Natural killer cell (primary cell): ENCODE results near the gene MYL10. TPM values are rescaled to one million over a fixed set of nuclear protein-coding genes. Genes with fewer than 3 reads are reported as not detected.

Experiments used
- ATAC-seq, 3 donors: fragments of 150-1000 bp in 2 of 3; fragments of 200-7000 bp in 1 of 3; cut with Tn5 transposase; 1 replicate in 1 of 3; 2 replicates in 2 of 3; pipeline ENCODE4 v1.10.0; 2021; ENCODE audit warnings: mild to moderate bottlenecking in 2 of 3, moderate library complexity in 2 of 3
- DNase-seq, 2 donors: peaks; one replicate each; pipeline versions ENCODE4 v3.0.0 to v3.0.0-alpha.2; 2013 to 2021; ENCODE audit warnings: mixed read lengths in 1 of 2
- H3K27ac ChIP-seq: one replicate; pipeline ENCODE4 v1.5.1; 2013; ENCODE audit warnings: mild to moderate bottlenecking, low read length
- H3K27me3 ChIP-seq: one replicate; pipeline ENCODE4 v1.6.1; 2013; ENCODE audit warnings: low read length; ENCODE audit not compliant: control insufficient read depth, insufficient read depth
- H3K36me3 ChIP-seq: one replicate; pipeline ENCODE4 v1.6.1; 2013; ENCODE audit warnings: low read length; ENCODE audit not compliant: control insufficient read depth, insufficient read depth
- H3K4me1 ChIP-seq: one replicate; pipeline ENCODE4 v1.6.1; 2013; ENCODE audit warnings: low read length; ENCODE audit not compliant: control insufficient read depth, insufficient read depth
- H3K4me3 ChIP-seq: one replicate; pipeline ENCODE4 v1.5.1; 2013; ENCODE audit warnings: low read length
- H3K9me3 ChIP-seq: one replicate; pipeline ENCODE4 v1.6.1; 2013; ENCODE audit warnings: low read length; ENCODE audit not compliant: control insufficient read depth, insufficient read depth
- H3K27ac Mint-ChIP-seq, 2 donors: one replicate each; pipeline ENCODE4 v1.8.0; 2022; ENCODE audit warnings: mild to moderate bottlenecking in 2 of 2, mixed read lengths in 2 of 2, moderate library complexity in 1 of 2
- H3K27me3 Mint-ChIP-seq, 2 donors: one replicate each; pipeline ENCODE4 v1.8.0; 2022; ENCODE audit warnings: low read depth in 2 of 2, mixed read lengths in 2 of 2
- H3K36me3 Mint-ChIP-seq: one replicate; pipeline ENCODE4 v1.8.0; 2022; ENCODE audit warnings: mixed read lengths
- H3K4me1 Mint-ChIP-seq, 2 donors: one replicate each; pipeline ENCODE4 v1.8.0; 2022; ENCODE audit warnings: mixed read lengths in 2 of 2
- H3K4me3 Mint-ChIP-seq: one replicate; pipeline ENCODE4 v1.8.0; 2022; ENCODE audit warnings: mild to moderate bottlenecking, moderate library complexity, mixed read lengths
- H3K9me3 Mint-ChIP-seq, 2 donors: one replicate each; pipeline ENCODE4 v1.8.0; 2022; ENCODE audit warnings: mixed read lengths in 2 of 2
- CTCF ChIP-seq: fragments of 200-600 bp; IDR thresholded peaks from one replicate; pipeline ENCODE4 v1.8.0; 2022; ENCODE audit warnings: antibody characterized with exemption
- whole genome bisulfite sequencing: methylation state at CpG from one replicate; pipeline ENCODE4 v1.1.7; 2013; ENCODE audit warnings: missing lambda C conversion rate; ENCODE audit not compliant: insufficient coverage; 5-methylcytosine and 5-hydroxymethylcytosine counted together
- intact Hi-C: fragments of 100-400 bp; cut with micrococcal nuclease; formaldehyde crosslinking; loops from one replicate; pipeline ENCODE4 v1.14.2; 2022
- total RNA-seq, 4 donors: library from RNA; stranded (reverse); fragments of 120-200 nt in 1 of 4; gene quantifications; one replicate each; pipeline versions ENCODE4 v1.2.3 to v1.2.4, GENCODE V29; 2013 to 2022

Gene MYL10
- total RNA-seq, 3 donors from 2014 or later (not counting 1 experiment from before 2014, with no cell fraction given): not detected

GRCh38 chr7:101633511-101633910 lies 4.4 kb upstream of the MYL10 start:
- no peak overlapping the region for H3K4me3 Mint-ChIP-seq
- Histone ChIP-seq H3K4me3 (no peak overlapping the region), H3K36me3 (no peaks in the 10 kb centered on the region), H3K4me1 (peaks cover 6% of the 10 kb centered on the region), H3K27me3 (no peaks in the 10 kb centered on the region), H3K27ac (no peak overlapping the region), H3K9me3 (peaks cover 3% of the 10 kb centered on the region)
- no peak for DNase-seq
- 91% methylated on average over 6 of the region's 6 CpGs for WGBS
- no peaks in the 10 kb centered on the region for H3K36me3 Mint-ChIP-seq
- no peak overlapping the region for H3K27ac Mint-ChIP-seq
- intact Hi-C loops: no loop called here
- no peaks in the 10 kb centered on the region for H3K9me3 Mint-ChIP-seq
- peaks cover 0 to 5% of the 10 kb centered on the region in 2 donors for H3K4me1 Mint-ChIP-seq
- no peaks in the 10 kb centered on the region for H3K27me3 Mint-ChIP-seq
- no peak for TF ChIP-seq CTCF
- no peak for ATAC-seq

- Mint-ChIP-seq H3K36me3 (no peaks in the 10 kb centered on the region), H3K27ac (no peak overlapping the region), H3K27me3 (no peaks in the 10 kb centered on the region), H3K9me3 (no peaks in the 10 kb centered on the region), H3K4me1 (peaks cover 0 to 5% of the 10 kb centered on the region in 2 donors), H3K4me3 (no peak overlapping the region)
- no peak for DNase-seq
- TF ChIP-seq CTCF: no peak
- Histone ChIP-seq H3K4me1 (peaks cover 6% of the 10 kb centered on the region), H3K36me3 (no peaks in the 10 kb centered on the region), H3K27me3 (no peaks in the 10 kb centered on the region), H3K9me3 (peaks cover 3% of the 10 kb centered on the region), H3K4me3 (no peak overlapping the region), H3K27ac (no peak overlapping the region)
- ATAC-seq: no peak
- intact Hi-C loops: no loop called here
- WGBS: 91% methylated on average over 7 of the region's 7 CpGs
Measured at GRCh38 chr7:101632641-101633040, 3.5 kb upstream of the MYL10 start.

- Mint-ChIP-seq H3K27ac (no peak overlapping the region), H3K36me3 (no peaks in the 10 kb centered on the region), H3K27me3 (peaks cover 0 to under 1% of the 10 kb centered on the region in 2 donors), H3K9me3 (no peaks in the 10 kb centered on the region), H3K4me1 (peaks cover 0 to 5% of the 10 kb centered on the region in 2 donors), H3K4me3 (no peak overlapping the region)
- intact Hi-C loops: no loop called here
- 68% methylated on average over 4 of the region's 4 CpGs for WGBS
- Histone ChIP-seq H3K9me3 (peaks cover 3% of the 10 kb centered on the region), H3K27ac (no peak overlapping the region), H3K27me3 (no peaks in the 10 kb centered on the region), H3K4me3 (no peak overlapping the region), H3K4me1 (peaks cover 6% of the 10 kb centered on the region), H3K36me3 (no peaks in the 10 kb centered on the region)
- ATAC-seq: no peak
- no peak for DNase-seq
- no peak for TF ChIP-seq CTCF
Measured at GRCh38 chr7:101631224-101631714, 2.2 kb upstream of the MYL10 start.

GRCh38 chr7:101630591-101630990 lies 1.5 kb upstream of the MYL10 start:
- TF ChIP-seq CTCF: no peak
- 35% methylated on average over 15 of the region's 15 CpGs for WGBS
- no peak for DNase-seq
- H3K9me3 Mint-ChIP-seq: no peaks in the 10 kb centered on the region
- H3K36me3 ChIP-seq: no peaks in the 10 kb centered on the region
- peaks cover 0 to 7% of the 10 kb centered on the region in 2 donors for H3K27me3 Mint-ChIP-seq
- H3K27ac ChIP-seq: no peak overlapping the region
- no peak overlapping the region for H3K27ac Mint-ChIP-seq
- H3K27me3 ChIP-seq: no peaks in the 10 kb centered on the region
- H3K4me1 ChIP-seq: peaks cover 6% of the 10 kb centered on the region
- intact Hi-C loops: no loop called here
- H3K4me3 Mint-ChIP-seq: no peak overlapping the region
- H3K4me1 Mint-ChIP-seq: peaks cover 0 to 10% of the 10 kb centered on the region in 2 donors
- no peak overlapping the region for H3K4me3 ChIP-seq
- H3K36me3 Mint-ChIP-seq: no peaks in the 10 kb centered on the region
- H3K9me3 ChIP-seq: peaks cover 3% of the 10 kb centered on the region
- ATAC-seq: no peak
